Thyroid gland (tissue), 4 donors: ENCODE results near the gene OR10D3.

Source experiments
- POLR2A ChIP-seq, 2 donors: fragments of 450-650 bp; IDR thresholded peaks; one replicate each; pipeline ENCODE4 v1.6.1; 2017; ENCODE audit warnings: antibody characterized with exemption in 2 of 2, mild to moderate bottlenecking in 2 of 2, moderate library complexity in 1 of 2
- TF ChIP-seq, protein P1 (sequence below), 6 experiments: fragments of 200-600 bp in 3 of 6; fragments of 450-650 bp in 3 of 6; sonication (generic) in 3 of 6; IDR thresholded peaks; one replicate each; pipeline ENCODE4 v1.5.1; 2016 to 2019; ENCODE audit warnings: antibody characterized with exemption in 6 of 6, mild to moderate bottlenecking in 2 of 6, inconsistent platforms in 1 of 6, moderate library complexity in 1 of 6

DNA sequence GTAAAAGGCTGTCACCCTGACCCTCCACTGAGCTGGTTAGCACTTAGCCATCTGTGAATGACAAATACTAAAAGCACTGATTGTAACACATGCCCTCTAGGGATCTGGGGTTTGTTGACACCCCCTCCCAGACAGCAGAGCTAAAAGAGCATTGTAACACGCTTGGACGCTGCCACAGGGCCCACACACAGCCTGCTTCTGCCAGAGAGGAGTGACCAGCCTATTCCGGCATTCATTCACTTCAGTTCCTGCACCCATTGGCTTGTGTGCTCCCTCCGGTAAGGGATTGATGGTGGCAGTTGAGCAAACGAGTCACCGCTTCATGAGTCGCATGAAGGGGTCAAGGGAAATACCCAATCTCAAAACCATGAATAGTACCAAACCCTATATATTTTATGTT is 15.8 kb downstream of the OR10D3 start:
- TF ChIP-seq, protein P1, sequence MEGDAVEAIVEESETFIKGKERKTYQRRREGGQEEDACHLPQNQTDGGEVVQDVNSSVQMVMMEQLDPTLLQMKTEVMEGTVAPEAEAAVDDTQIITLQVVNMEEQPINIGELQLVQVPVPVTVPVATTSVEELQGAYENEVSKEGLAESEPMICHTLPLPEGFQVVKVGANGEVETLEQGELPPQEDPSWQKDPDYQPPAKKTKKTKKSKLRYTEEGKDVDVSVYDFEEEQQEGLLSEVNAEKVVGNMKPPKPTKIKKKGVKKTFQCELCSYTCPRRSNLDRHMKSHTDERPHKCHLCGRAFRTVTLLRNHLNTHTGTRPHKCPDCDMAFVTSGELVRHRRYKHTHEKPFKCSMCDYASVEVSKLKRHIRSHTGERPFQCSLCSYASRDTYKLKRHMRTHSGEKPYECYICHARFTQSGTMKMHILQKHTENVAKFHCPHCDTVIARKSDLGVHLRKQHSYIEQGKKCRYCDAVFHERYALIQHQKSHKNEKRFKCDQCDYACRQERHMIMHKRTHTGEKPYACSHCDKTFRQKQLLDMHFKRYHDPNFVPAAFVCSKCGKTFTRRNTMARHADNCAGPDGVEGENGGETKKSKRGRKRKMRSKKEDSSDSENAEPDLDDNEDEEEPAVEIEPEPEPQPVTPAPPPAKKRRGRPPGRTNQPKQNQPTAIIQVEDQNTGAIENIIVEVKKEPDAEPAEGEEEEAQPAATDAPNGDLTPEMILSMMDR (IDR thresholded peaks at IDR 0.05): no peak
- TF ChIP-seq POLR2A (IDR thresholded peaks at IDR 0.05): no peak
